ENCODE measurements around the gene DNAJA3. TPM values are rescaled to one million over a fixed set of nuclear protein-coding genes. Genes with fewer than 3 reads are reported as not detected.
A peak's percentile ranks its signal among the peaks of the same experiment; 100 is the strongest.

DNAJA3 gene
- total RNA-seq, 4 donors from 2014 or later = 41.1 to 70.9 (median 48.7) TPM

- no peaks in the 10 kb centered on the region for H3K9me3 ChIP-seq
- H3K4me1 ChIP-seq = peaks cover 19% of the 10 kb centered on the region
- 94% methylated on average over 4 of the region's 4 CpGs for WGBS
- peaks cover 6% of the 10 kb centered on the region for H3K36me3 ChIP-seq
- no peak overlapping the region for H3K4me3 ChIP-seq
- TF ChIP-seq EP300 (IDR thresholded peaks at IDR 0.05) (no peak), POLR2A (IDR thresholded peaks at IDR 0.05) (no peak), POLR2AphosphoS5 (IDR thresholded peaks at IDR 0.05) (no peak)
- no peaks in the 10 kb centered on the region for H3K27me3 ChIP-seq
- no peak for DNase-seq (ENCODE audit: low spot score in 2 of 2)
- no peak overlapping the region for H3K27ac ChIP-seq
These were observed 70.6 kb downstream of the DNAJA3 start for GRCh38 chr16:4496305-4496704.

DNA sequence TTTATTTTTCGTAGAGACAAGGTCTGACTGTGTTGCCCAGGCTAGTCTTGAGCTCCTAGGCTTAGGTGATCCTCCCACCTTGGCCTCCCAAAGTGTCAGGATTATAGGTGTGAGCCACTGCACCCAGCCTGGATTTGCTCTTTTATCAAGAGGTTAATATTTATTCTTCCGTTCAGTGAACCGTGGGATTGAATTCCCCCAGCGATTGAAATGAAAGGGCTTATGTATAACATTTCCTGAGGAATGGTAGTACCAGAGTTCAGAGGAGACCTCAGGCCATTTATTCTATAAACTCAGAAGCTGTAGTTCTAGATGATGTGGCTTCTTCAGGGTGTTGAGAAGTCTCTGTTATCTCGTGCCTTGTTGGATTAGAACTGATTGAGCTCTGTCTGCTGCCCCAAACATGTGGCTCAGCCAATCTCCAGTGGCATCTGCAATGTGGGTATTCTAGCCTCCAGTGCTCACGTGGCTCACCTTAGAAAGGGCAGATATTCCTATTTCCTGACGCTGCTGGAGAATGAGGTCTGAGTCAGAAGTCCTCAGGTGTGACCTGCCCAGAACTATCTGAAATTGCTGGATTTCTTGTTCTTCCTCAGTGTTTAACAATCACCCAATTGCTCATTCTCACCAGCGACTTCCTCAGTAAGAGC, 73.0 kb downstream of the DNAJA3 start:
- Histone ChIP-seq H3K27ac (no peak overlapping the region), H3K36me3 (peaks cover 6% of the 10 kb centered on the region), H3K27me3 (no peaks in the 10 kb centered on the region), H3K4me1 (peaks cover 28% of the 10 kb centered on the region), H3K9me3 (no peaks in the 10 kb centered on the region), H3K4me3 (no peak overlapping the region)
- 78% methylated on average over 8 of the region's 8 CpGs for WGBS
- no peak for DNase-seq (ENCODE audit: low spot score in 2 of 2)
- TF ChIP-seq, protein P1, sequence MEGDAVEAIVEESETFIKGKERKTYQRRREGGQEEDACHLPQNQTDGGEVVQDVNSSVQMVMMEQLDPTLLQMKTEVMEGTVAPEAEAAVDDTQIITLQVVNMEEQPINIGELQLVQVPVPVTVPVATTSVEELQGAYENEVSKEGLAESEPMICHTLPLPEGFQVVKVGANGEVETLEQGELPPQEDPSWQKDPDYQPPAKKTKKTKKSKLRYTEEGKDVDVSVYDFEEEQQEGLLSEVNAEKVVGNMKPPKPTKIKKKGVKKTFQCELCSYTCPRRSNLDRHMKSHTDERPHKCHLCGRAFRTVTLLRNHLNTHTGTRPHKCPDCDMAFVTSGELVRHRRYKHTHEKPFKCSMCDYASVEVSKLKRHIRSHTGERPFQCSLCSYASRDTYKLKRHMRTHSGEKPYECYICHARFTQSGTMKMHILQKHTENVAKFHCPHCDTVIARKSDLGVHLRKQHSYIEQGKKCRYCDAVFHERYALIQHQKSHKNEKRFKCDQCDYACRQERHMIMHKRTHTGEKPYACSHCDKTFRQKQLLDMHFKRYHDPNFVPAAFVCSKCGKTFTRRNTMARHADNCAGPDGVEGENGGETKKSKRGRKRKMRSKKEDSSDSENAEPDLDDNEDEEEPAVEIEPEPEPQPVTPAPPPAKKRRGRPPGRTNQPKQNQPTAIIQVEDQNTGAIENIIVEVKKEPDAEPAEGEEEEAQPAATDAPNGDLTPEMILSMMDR (IDR thresholded peaks at IDR 0.05) = no peak
- TF ChIP-seq POLR2AphosphoS5 (IDR thresholded peaks at IDR 0.05) (no peak), POLR2A (IDR thresholded peaks at IDR 0.05) (no peak), EP300 (IDR thresholded peaks at IDR 0.05) (no peak)

- 95% methylated on average over 4 of the region's 4 CpGs for WGBS
- DNase-seq (ENCODE audit: low spot score in 2 of 2) = no peak
- TF ChIP-seq EP300 (IDR thresholded peaks at IDR 0.05) = no peak
- TF ChIP-seq, protein P1 (IDR thresholded peaks at IDR 0.05) = no peak
- TF ChIP-seq POLR2AphosphoS5 (IDR thresholded peaks at IDR 0.05) = no peak
- TF ChIP-seq POLR2A (IDR thresholded peaks at IDR 0.05) = no peak
- Histone ChIP-seq H3K36me3 (peaks cover 6% of the 10 kb centered on the region), H3K27me3 (no peaks in the 10 kb centered on the region), H3K4me3 (no peak overlapping the region), H3K9me3 (no peaks in the 10 kb centered on the region), H3K4me1 (peaks cover 33% of the 10 kb centered on the region), H3K27ac (no peak overlapping the region)
These were observed 73.5 kb downstream of the DNAJA3 start for GRCh38 chr16:4499196-4499555.

- Histone ChIP-seq H3K4me1 (peaks cover 39% of the 10 kb centered on the region), H3K36me3 (peaks cover 6% of the 10 kb centered on the region), H3K4me3 (peak overlapping the region; percentile 26), H3K27me3 (no peaks in the 10 kb centered on the region), H3K9me3 (no peaks in the 10 kb centered on the region), H3K27ac (peak overlapping the region; percentile 80)
- TF ChIP-seq, protein P1 (IDR thresholded peaks at IDR 0.05) = no peak
- TF ChIP-seq POLR2AphosphoS5 (IDR thresholded peaks at IDR 0.05) (no peak), POLR2A (IDR thresholded peaks at IDR 0.05) (no peak), EP300 (IDR thresholded peaks at IDR 0.05) (no peak)
- WGBS = 41% methylated on average over 3 of the region's 3 CpGs
- DNase-seq (ENCODE audit: low spot score in 2 of 2) = no peak
These were observed 74.6 kb downstream of the DNAJA3 start for GRCh38 chr16:4500272-4500671.

- DNase-seq (ENCODE audit: low spot score in 2 of 2) = no peak
- Histone ChIP-seq H3K27ac (peak overlapping the region; percentile 80), H3K27me3 (no peaks in the 10 kb centered on the region), H3K4me3 (peak overlapping the region; percentile 26), H3K9me3 (no peaks in the 10 kb centered on the region), H3K4me1 (peaks cover 42% of the 10 kb centered on the region), H3K36me3 (peaks cover 10% of the 10 kb centered on the region)
- TF ChIP-seq POLR2A (IDR thresholded peaks at IDR 0.05) (no peak), EP300 (IDR thresholded peaks at IDR 0.05) (no peak), POLR2AphosphoS5 (IDR thresholded peaks at IDR 0.05) (no peak)
- TF ChIP-seq, protein P1 (IDR thresholded peaks at IDR 0.05) = no peak
- 15% methylated on average over 5 of the region's 5 CpGs for WGBS
These were observed 75.4 kb downstream of the DNAJA3 start for GRCh38 chr16:4501071-4501478.

All from suprapubic skin (tissue), 4 donors.